ENCODE results near the gene RNF123.

The RNF123 gene

GRCh38 chr3:49756036-49756435 is 66.7 kb downstream of the RNF123 start:
- DNase-seq, result no peak

GRCh38 chr3:49757197-49757596 is 67.8 kb downstream of the RNF123 start:
- no peak for DNase-seq

DNA sequence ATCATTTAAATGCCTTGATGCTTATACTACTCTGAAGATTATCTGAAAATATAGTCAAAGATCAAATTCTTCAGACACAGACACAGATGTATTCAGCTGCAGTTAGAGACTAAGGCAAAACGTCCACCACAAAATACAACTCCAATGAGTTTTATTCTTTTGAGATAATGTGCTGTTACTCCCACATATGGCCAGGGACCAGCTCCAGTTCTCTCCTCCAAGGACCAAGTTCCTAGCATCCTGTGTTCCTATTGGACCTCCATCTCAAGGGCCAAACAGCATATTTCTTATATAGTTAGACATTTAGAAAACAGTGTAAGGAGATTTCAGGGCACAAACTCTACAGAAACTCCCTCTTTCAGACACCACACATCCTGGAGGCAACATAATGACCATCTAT is 69.9 kb downstream of the RNF123 start:
- DNase-seq, result no peak

- DNase-seq, result no peak
Observed at GRCh38 chr3:49761661-49762060, 72.3 kb downstream of the RNF123 start.

GRCh38 chr3:49763981-49764380 is 74.6 kb downstream of the RNF123 start:
- DNase-seq, result no peak

GRCh38 chr3:49769286-49769915 is 80.0 kb downstream of the RNF123 start:
- no peak for DNase-seq

DNA sequence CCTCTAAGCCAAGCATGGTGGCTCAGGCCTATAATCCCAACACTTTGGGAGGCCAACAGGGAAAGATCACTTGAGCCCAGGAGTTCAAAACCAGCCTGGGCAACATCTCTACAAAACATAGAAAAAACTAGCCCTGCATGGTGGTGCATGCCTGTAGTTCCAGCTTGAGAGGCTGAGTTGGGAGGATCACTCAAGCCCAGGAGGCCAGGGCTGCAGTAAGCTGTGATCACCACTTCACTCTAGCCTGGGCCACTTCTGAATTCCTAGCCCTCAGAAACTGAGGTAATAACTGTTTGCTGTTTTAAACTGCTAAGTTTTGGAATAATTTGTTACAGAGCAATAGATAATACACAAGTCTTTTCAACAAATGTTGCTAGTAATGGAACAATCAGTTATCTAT is 80.6 kb downstream of the RNF123 start:
- DNase-seq, result no peak

All from activated T-cell treated with anti-CD3 and anti-CD28 coated beads, Interleukin-2, amount 50 U/mL, for 48 hours (primary cell).